H9 (cell line): Measurements from ENCODE around the gene CELA2A. TPM values are rescaled to one million over a fixed set of nuclear protein-coding genes. Genes with fewer than 3 reads are reported as not detected.
"Not testable (repeated sequence)": the region's sequence is repeated elsewhere in the genome, so short reads cannot be mapped to it uniquely, and the experiment has no call there.

Experiments used
- DNase-seq: peaks from one replicate; pipeline ENCODE4 v3.0.0-alpha.2; 2017
- H2AFZ ChIP-seq: one replicate; pipeline ENCODE4 v1.6.1; 2013; ENCODE audit warnings: mild to moderate bottlenecking, low read length, control low read depth, moderate library complexity
- H2AK5ac ChIP-seq: 2 replicates; pipeline ENCODE4 v1.6.1; 2013; ENCODE audit warnings: low read length, control low read depth, mixed read lengths; ENCODE audit not compliant: insufficient read length
- H2BK120ac ChIP-seq: one replicate; pipeline ENCODE4 v1.6.1; 2013; ENCODE audit warnings: low read depth, mild to moderate bottlenecking, low read length, control low read depth, inconsistent platforms; ENCODE audit not compliant: poor library complexity, severe bottlenecking
- H2BK12ac ChIP-seq: 2 replicates; pipeline ENCODE4 v1.6.1; 2013; ENCODE audit warnings: low read length, control low read depth, mixed read lengths, low read depth; ENCODE audit not compliant: insufficient read length
- H2BK15ac ChIP-seq: 2 replicates; pipeline ENCODE4 v1.6.1; 2013; ENCODE audit warnings: low read depth, low read length, control low read depth
- H2BK20ac ChIP-seq: one replicate; pipeline ENCODE4 v1.6.1; 2013; ENCODE audit warnings: low read depth, mild to moderate bottlenecking, low read length, control low read depth, inconsistent platforms; ENCODE audit not compliant: poor library complexity, severe bottlenecking
- H2BK5ac ChIP-seq: 2 replicates; pipeline ENCODE4 v1.6.1; 2013; ENCODE audit warnings: low read length, control low read depth, mixed read lengths; ENCODE audit not compliant: insufficient read length
- H3K14ac ChIP-seq: 2 replicates; pipeline ENCODE4 v1.6.1; 2013; ENCODE audit warnings: low read length, control low read depth; ENCODE audit not compliant: insufficient read depth
- H3K18ac ChIP-seq: 2 replicates; pipeline ENCODE4 v1.6.1; 2013; ENCODE audit warnings: low read depth, mild to moderate bottlenecking, mixed read lengths, low read length, control low read depth; ENCODE audit not compliant: insufficient read length
- H3K23ac ChIP-seq: 2 replicates; pipeline ENCODE4 v1.6.1; 2013; ENCODE audit warnings: low read length, control low read depth, mixed read lengths, low read depth; ENCODE audit not compliant: insufficient read length
- H3K23me2 ChIP-seq: 2 replicates; pipeline ENCODE4 v1.6.1; 2013; ENCODE audit warnings: low read depth, mild to moderate bottlenecking, mixed read lengths, low read length, control low read depth; ENCODE audit not compliant: insufficient read length, poor library complexity, severe bottlenecking
- H3K27ac ChIP-seq: 2 replicates; pipeline ENCODE4 v1.5.1; 2013; ENCODE audit warnings: low read length, control low read depth, mixed read lengths, low read depth; ENCODE audit not compliant: insufficient read length
- H3K27me3 ChIP-seq: 2 replicates; pipeline ENCODE4 v1.6.1; 2013; ENCODE audit warnings: low read length, control low read depth, inconsistent platforms; ENCODE audit not compliant: insufficient read depth
- H3K4ac ChIP-seq: 2 replicates; pipeline ENCODE4 v1.6.1; 2013; ENCODE audit warnings: low read depth, mild to moderate bottlenecking, control low read depth, inconsistent platforms, low read length, moderate library complexity
- H3K4me1 ChIP-seq: 2 replicates; pipeline ENCODE4 v1.6.1; 2013; ENCODE audit warnings: low read length, control low read depth, inconsistent platforms; ENCODE audit not compliant: insufficient read depth
- H3K4me2 ChIP-seq: 2 replicates; pipeline ENCODE4 v1.6.1; 2013; ENCODE audit warnings: low read length, control low read depth, mixed read lengths; ENCODE audit not compliant: insufficient read length, insufficient read depth
- H3K56ac ChIP-seq: 2 replicates; pipeline ENCODE4 v1.6.1; 2013; ENCODE audit warnings: low read depth, mild to moderate bottlenecking, mixed read lengths, low read length, control low read depth; ENCODE audit not compliant: insufficient read length
- H3K79me1 ChIP-seq: 2 replicates; pipeline ENCODE4 v1.6.1; 2013; ENCODE audit warnings: low read depth, mild to moderate bottlenecking, moderate library complexity, low read length, control low read depth, inconsistent platforms; ENCODE audit not compliant: insufficient read depth, poor library complexity, severe bottlenecking
- H3K79me2 ChIP-seq: 2 replicates; pipeline ENCODE4 v1.6.1; 2013; ENCODE audit warnings: low read length, control low read depth, inconsistent platforms; ENCODE audit not compliant: insufficient read depth
- H3K9ac ChIP-seq: 2 replicates; pipeline ENCODE4 v1.6.1; 2013; ENCODE audit warnings: low read length, control low read depth, mixed read lengths; ENCODE audit not compliant: insufficient read length; ENCODE audit errors: extremely low read depth
- H3K9me3 ChIP-seq: one replicate; pipeline ENCODE4 v1.6.1; 2013; ENCODE audit warnings: low read depth, low read length, inconsistent platforms; ENCODE audit not compliant: control insufficient read depth
- H3T11ph ChIP-seq: one replicate; pipeline ENCODE4 v1.6.1; 2013; ENCODE audit warnings: mild to moderate bottlenecking, low read length, control low read depth, inconsistent platforms
- H4K20me1 ChIP-seq: one replicate; pipeline ENCODE4 v1.6.1; 2013; ENCODE audit not compliant: control insufficient read depth, insufficient read length, insufficient read depth
- H4K5ac ChIP-seq: 2 replicates; pipeline ENCODE4 v1.6.1; 2013; ENCODE audit warnings: low read depth, mild to moderate bottlenecking, mixed read lengths, low read length, control low read depth; ENCODE audit not compliant: insufficient read length
- H4K8ac ChIP-seq: replicated peaks from 2 replicates; pipeline ENCODE4 v1.6.1; 2013; ENCODE audit warnings: low read length, control low read depth, mixed read lengths, low read depth; ENCODE audit not compliant: insufficient read length
- H4K91ac ChIP-seq: 2 replicates; pipeline ENCODE4 v1.6.1; 2013; ENCODE audit warnings: low read depth, mild to moderate bottlenecking, moderate library complexity, mixed read lengths, low read length, control low read depth; ENCODE audit not compliant: insufficient read length
- H3K27ac Mint-ChIP-seq, 3 experiments: 2 replicates in 2 of 3; 3 replicates in 1 of 3; pipeline ENCODE4 v1.8.0; 2020 to 2021; ENCODE audit warnings: mixed read lengths in 3 of 3, mild to moderate bottlenecking in 1 of 3, moderate library complexity in 1 of 3
- H3K27me3 Mint-ChIP-seq: 2 replicates; pipeline ENCODE4 v1.8.0; 2021; ENCODE audit warnings: low read depth, mild to moderate bottlenecking, moderate library complexity, mixed read lengths
- H3K36me3 Mint-ChIP-seq, 3 experiments: 2 replicates in 2 of 3; 3 replicates in 1 of 3; pipeline ENCODE4 v1.8.0; 2020 to 2021; ENCODE audit warnings: low read depth in 3 of 3, mixed read lengths in 3 of 3; ENCODE audit not compliant: insufficient read depth in 1 of 3
- H3K4me1 Mint-ChIP-seq, 2 experiments: 2 replicates each; pipeline ENCODE4 v1.8.0; 2020; ENCODE audit warnings: mixed read lengths in 2 of 2
- H3K4me3 Mint-ChIP-seq, 2 experiments: 2 replicates in 1 of 2; 3 replicates in 1 of 2; pipeline ENCODE4 v1.8.0; 2020 to 2021; ENCODE audit warnings: mild to moderate bottlenecking in 2 of 2, mixed read lengths in 2 of 2, moderate library complexity in 1 of 2
- H3K9me3 Mint-ChIP-seq, 2 experiments: 2 replicates in 1 of 2; 3 replicates in 1 of 2; pipeline ENCODE4 v1.8.0; 2020; ENCODE audit warnings: mild to moderate bottlenecking in 2 of 2, mixed read lengths in 2 of 2, moderate library complexity in 1 of 2
- CTCF ChIP-seq: fragments of 200-600 bp; sonication (generic); conservative IDR thresholded peaks from 3 replicates; pipeline ENCODE4 v1.8.0; 2021; ENCODE audit warnings: antibody characterized with exemption, mild to moderate bottlenecking
- WGBS: extraction: QIAGEN DNeasy Blood & Tissue Kit; methylation state at CpG from one replicate; pipeline ENCODE4 v1.1.7; 2013; ENCODE audit warnings: missing lambda C conversion rate, low lambda C conversion rate, mixed read lengths; ENCODE audit not compliant: insufficient read length; ENCODE audit errors: extremely low coverage; 5-methylcytosine and 5-hydroxymethylcytosine counted together
- total RNA-seq: library from RNA; stranded (reverse); gene quantifications from 2 replicates; pipeline ENCODE4 v1.2.1, GENCODE V29; 2021

CELA2A gene
- total RNA-seq, 1 experiment from 2014 or later, result not detected

GRCh38 chr1:15427280-15427666, 29.3 kb upstream of the CELA2A start:
- Histone ChIP-seq H3T11ph (no peak overlapping the region), H2BK120ac (no peak overlapping the region), H3K9me3 (no peaks in the 10 kb centered on the region), H3K4me1 (no peaks in the 10 kb centered on the region), H3K27me3 (no peaks in the 10 kb centered on the region), H3K23ac (no peak overlapping the region), H2AFZ (no peak overlapping the region), H3K18ac (no peak overlapping the region), H4K91ac (no peak overlapping the region), H3K9ac (no peak overlapping the region), H3K14ac (no peak overlapping the region), H3K79me1 (no peaks in the 10 kb centered on the region), H4K5ac (no peak overlapping the region), H2BK12ac (no peak overlapping the region), H4K8ac (no peak overlapping the region), H2BK20ac (no peak overlapping the region), H3K79me2 (no peaks in the 10 kb centered on the region), H2BK15ac (no peak overlapping the region), H4K20me1 (no peaks in the 10 kb centered on the region), H3K23me2 (no peaks in the 10 kb centered on the region), H3K4me2 (no peak overlapping the region), H2BK5ac (no peak overlapping the region), H3K27ac (no peak overlapping the region), H2AK5ac (no peak overlapping the region), H3K56ac (no peak overlapping the region), H3K4ac (no peak overlapping the region)
- Mint-ChIP-seq H3K27me3 (no peaks in the 10 kb centered on the region), H3K9me3 (no peaks in the 10 kb centered on the region), H3K4me3 (no peak overlapping the region), H3K4me1 (peaks cover 11 to 15% of the 10 kb centered on the region in 2 experiments), H3K27ac (peak overlapping the region in 1 of 3 experiments; percentile 62; a peak in 1 of 7 replicates), H3K36me3 (peaks cover 0 to 4% (median 3%) of the 10 kb centered on the region in 3 experiments; a peak in 4 of 7 replicates)
- no CpG with 5 or more reads among the region's 6 CpGs for WGBS
- no peak for DNase-seq
- TF ChIP-seq CTCF, result no peak

GRCh38 chr1:15428252-15428651, 28.3 kb upstream of the CELA2A start:
- not testable (repeated sequence) for H3K79me1 ChIP-seq, H3K36me3 Mint-ChIP-seq, H2BK15ac ChIP-seq, H3K27me3 ChIP-seq, DNase-seq, H3K14ac ChIP-seq, H3K4me1 ChIP-seq, H3K4me3 Mint-ChIP-seq, H2BK5ac ChIP-seq, H3K9ac ChIP-seq, H2BK20ac ChIP-seq, H3K27ac ChIP-seq, H4K20me1 ChIP-seq, H3K56ac ChIP-seq, H2BK12ac ChIP-seq, H2BK120ac ChIP-seq, H3K4ac ChIP-seq, H3K4me2 ChIP-seq, H2AFZ ChIP-seq, H2AK5ac ChIP-seq, H3K79me2 ChIP-seq, H3K23ac ChIP-seq, H3K18ac ChIP-seq, H4K8ac ChIP-seq, H3T11ph ChIP-seq, H4K5ac ChIP-seq, H3K23me2 ChIP-seq, H3K9me3 ChIP-seq, H3K9me3 Mint-ChIP-seq, H3K27me3 Mint-ChIP-seq, H4K91ac ChIP-seq
- Mint-ChIP-seq H3K27ac (peak overlapping the region in 1 of 3 experiments; percentile 70; a peak in 1 of 7 replicates), H3K4me1 (peaks cover 14 to 23% of the 10 kb centered on the region in 2 experiments)
- no CpG with 5 or more reads among the region's 11 CpGs for WGBS
